IPS-18c (cell line): ENCODE data around the gene ANKRD63.

Source experiments
- H3K4me3 ChIP-seq: 2 replicates; pipeline ENCODE4 v1.7.0; 2013; ENCODE audit warnings: low read depth, mild to moderate bottlenecking, low read length, moderate library complexity; ENCODE audit not compliant: insufficient read depth
- H3K9me3 ChIP-seq: one replicate; pipeline ENCODE4 v1.6.1; 2013; ENCODE audit warnings: mild to moderate bottlenecking, low read length, moderate library complexity; ENCODE audit not compliant: control insufficient read depth, insufficient read depth

The ANKRD63 gene

DNA sequence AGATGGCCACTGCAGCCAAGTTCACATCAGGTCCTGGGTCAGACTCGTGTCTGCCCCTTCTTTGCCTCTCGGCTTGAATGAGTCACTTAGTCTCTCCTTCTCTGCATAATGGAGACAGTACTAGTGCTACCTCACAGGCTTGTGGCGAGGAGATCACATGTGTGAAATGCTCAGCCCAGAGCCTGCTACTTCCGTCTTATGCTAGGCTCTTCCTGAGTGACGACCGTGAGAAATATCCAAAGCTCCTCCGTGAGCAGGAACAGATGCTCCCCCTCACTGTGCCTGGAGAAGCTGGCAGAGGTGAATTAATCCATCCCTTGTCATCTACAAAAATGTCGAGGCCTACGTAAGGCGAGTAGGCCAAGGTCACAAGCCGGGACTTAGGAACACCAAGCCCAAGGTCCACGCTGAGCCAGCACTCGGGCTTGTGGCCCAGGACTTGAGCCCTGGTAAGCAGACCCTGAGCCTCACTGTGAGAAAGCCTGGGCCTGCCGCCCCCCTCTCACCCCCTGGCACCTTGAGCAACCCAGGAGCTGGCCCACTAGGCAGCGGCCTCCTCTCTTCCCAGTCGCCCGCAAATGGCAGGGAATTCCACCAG, 26.1 kb downstream of the ANKRD63 start:
- Histone ChIP-seq H3K9me3 (no peaks in the 10 kb centered on the region), H3K4me3 (no peak overlapping the region)

DNA sequence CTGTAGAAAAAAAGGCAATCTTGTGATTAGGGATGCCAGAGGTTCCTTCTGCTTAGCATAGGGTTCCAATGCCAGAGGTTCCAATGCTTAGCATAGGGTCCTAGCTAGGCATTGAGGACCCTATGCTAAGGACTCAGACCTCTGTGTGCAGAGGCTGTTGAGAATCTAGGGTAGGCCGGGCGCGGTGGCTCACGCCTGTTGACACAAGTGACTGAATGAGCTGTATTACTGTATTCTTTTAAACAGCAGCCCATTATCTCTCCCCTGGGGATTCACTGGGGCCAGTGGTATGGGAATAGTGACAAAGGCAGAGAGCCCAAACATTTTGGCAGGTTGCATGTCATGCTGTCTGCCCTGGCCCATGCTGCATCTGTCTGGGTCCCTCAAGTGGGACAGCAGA, 27.8 kb downstream of the ANKRD63 start:
- Histone ChIP-seq H3K9me3 (no peaks in the 10 kb centered on the region), H3K4me3 (no peak overlapping the region)

DNA sequence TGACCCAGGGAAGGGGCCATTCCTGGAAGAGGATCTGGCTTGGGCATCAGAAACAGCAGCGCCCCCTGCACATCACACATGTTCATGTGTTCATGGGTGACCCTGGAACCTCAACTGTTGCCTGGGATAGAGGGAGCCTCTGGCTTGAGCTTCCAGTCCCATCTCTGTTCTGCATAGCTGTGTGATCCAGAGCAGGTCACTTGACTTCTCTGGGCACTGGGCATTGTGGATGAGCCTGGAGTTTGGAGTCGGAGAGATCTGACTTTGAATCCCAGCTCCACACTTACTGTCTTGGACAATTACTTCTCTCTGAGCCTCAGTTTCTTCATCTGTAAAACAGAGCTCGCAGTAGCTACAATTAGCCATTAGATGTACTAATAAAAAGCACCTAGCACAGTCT, 28.4 kb downstream of the ANKRD63 start:
- H3K9me3 ChIP-seq: no peaks in the 10 kb centered on the region
- H3K4me3 ChIP-seq: no peak overlapping the region

DNA sequence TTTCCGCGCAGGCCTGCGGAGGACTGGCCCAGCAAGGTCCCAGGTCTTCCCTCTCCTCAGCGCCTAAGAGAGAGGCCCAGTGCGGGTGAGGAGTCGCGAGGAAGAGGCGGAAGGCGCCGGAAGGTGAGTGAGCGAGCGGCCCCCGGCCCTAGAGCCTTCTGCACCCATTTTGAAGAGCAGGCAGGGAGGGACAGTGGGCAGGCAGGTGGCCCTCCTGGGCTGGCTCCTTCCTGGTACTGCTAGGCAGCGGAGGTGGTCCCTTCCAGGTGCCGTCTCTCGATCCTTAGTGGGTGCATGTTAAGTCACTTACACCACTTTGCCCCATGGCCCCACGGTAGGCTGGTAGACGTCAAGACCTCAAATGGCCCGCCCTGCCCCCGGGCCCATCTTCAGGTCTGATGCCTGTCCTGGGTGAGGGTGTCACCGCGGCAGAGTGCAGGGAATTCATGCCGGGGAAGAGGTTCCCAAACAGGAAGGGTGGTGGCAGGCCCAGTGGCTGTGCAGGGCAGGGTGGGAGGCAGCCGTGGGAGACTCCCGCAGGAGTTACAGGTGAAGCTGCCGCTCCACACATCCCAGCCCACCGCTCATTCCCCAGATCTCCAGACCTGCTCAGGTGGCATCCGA, 29.6 kb downstream of the ANKRD63 start:
- H3K9me3 ChIP-seq: no peaks in the 10 kb centered on the region
- H3K4me3 ChIP-seq: peak overlapping the region; percentile 52

DNA sequence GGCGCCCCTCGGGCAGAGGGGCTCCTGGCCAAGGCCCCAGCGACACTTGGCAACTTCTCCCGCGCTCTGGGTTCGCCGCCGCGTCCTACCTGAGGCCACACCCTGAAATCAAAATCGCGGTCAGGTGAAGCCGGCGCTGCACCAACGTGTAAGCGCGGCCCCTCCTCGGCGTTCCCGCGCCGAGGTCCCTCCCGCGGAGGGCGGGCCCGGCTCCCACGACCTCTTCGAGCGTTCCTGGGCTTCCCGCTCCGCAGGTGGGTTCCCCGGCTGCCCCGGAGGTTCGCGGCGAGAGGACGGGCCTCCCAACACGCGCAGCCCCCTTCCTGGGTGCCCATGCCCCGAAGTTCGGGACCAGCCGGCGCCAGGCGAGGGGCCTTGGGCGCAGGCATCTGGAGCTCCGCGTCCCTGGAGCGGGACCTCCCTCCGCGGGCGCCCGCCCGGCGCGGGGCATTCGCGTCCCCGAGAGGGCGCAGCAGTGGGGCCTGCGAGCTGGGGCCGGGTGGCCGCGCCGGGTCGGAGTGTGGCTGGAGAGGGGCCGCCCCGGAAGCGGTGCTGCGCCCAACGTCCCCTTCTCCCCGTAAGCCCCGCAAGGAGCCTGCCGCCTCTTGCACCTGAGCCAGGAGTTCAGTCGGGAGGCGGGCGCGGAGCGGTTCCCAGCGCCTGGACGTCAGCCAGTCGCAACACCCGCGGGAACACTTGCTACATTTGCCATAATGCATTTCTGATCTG, 30.3 kb downstream of the ANKRD63 start:
- Histone ChIP-seq H3K4me3 (peak overlapping the region; percentile 52), H3K9me3 (no peaks in the 10 kb centered on the region)

DNA sequence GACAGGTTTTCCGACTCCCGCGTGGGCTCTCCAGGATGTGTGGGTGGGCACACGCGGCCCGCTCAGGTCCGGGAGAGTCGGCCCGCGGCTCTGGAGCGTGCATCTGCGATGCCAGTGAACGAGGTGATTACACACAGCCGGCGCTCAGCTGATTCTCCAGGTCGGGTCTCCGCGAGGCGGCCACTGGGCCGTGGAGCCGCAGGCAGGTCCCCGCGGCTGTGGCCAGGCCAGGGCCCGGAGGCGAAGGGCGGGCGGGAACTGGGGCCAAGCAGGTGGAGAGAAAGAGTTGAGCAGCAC, 30.8 kb downstream of the ANKRD63 start:
- Histone ChIP-seq H3K4me3 (peak overlapping the region; percentile 52; the same call in 1 of the 2 replicates), H3K9me3 (no peaks in the 10 kb centered on the region)

DNA sequence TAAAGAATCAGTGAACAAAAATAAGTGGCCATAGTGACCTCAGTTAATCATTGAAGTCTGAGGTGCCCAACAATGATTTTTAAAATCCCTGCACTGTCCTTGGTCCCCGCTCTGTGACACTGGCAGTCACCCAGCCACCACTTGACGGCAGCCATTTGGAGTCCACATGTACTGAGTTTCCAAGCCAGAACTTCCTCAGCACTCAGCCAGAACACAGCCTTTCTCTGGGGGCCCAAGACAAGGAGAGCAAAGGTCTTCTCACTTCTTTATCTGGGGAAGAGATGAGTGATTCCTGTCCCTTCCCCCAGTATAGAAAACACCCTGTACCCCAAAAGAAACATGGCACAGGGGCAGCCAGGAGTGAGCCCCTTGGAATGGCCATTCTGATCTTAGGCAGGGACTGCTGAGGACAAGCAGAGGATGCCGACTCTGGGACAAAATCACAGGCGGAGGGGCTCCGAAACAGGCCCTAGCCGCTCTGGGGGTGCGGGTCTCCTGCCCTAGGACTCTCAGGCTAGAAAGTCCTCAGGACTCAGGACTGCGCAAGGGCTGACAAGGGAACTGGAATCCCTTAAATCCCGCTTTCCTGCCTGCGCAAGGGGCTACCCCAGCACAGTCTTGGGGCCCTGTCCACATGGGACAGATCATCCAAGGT, 31.3 kb downstream of the ANKRD63 start:
- H3K9me3 ChIP-seq: no peaks in the 10 kb centered on the region
- H3K4me3 ChIP-seq: no peak overlapping the region; the same call in 1 of the 2 replicates

DNA sequence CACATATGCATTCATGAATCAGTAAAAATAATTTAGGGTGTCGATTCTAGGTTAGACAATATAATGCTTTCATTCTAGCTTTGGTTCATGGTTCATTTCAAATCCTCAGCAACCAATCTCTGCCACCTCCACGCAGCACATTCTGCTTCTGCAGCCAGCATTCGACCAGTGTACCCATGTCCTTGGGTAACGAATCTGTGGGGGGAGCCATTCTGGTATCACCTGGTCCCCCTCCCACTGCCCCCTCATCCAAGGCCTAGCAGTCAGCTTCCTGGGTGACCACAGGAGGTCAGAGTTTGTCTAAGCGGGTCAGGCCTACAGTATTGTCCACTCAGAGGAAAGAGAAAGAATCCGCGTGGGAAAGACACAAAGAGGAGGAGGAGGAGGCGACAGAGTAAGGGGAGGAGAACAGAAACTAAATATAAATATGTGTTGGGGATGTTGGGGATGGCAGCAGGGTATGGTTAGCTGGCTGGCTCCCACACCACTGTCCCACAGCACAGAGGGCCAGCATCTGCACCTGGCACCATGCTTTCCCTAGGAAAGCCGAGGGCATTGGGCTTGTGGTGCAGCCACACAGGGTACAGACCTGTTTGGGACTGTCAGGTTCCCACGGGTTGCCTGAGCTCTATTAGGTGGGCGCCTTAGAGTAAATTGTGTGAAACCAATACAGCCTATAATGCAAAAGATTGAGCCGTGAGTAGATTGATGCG, 31.9 kb downstream of the ANKRD63 start:
- H3K9me3 ChIP-seq: no peaks in the 10 kb centered on the region
- H3K4me3 ChIP-seq: no peak overlapping the region

DNA sequence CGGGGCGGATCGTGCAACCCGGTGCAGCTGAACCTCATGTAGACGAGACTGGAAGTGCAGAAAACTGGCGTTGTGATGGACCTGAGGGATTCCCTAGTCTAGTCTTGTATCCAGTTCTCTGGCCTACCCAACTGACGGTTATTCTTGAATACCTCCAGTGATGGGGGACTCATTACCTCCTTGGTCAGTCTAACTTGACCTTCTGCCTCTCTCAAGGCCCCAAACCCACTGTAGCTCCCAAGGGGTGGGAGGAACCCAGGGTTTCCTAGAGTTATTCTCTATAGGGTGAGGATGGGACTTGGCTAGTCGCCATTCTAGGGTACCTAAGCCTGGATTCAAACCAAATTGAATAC, 32.6 kb downstream of the ANKRD63 start:
- Histone ChIP-seq H3K9me3 (no peaks in the 10 kb centered on the region), H3K4me3 (no peak overlapping the region)

DNA sequence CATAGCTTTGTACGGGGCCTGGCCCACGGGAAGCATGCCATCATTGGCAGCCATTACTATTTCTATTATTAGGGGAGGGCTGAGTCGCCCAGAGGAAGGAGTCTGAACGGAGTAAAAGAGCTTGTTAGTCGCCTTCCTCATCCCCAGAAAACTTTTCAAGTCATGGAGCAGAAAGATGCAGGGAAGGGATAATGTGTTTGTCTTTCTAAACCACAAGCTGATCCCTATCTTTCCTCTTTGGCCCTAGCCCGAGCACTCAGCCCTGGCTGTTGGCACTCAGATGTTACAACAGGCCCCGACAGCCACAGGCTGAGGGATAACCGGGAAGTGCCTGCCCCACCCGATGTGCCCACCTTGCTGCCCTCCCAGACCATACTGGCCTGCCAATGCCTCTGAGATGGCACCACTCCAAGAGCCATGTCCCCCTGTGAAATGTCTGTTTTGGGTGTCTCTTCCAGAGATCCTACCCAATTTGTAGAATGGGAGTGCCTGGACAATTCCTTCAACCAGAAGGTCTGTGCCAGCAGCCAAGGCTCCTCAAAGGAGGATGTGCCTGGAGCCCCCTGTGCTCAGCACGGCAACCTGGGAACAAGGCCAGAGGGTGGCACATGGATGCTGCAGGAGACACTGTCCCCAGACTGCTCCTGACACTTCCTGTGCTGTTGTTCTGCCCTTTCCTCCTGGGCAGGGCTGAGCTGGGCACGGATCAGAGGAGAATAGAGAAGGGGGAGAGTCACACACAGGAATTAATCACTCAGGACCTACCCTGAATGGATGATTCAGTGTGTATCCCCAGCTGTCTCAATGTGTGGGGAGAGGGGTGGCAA, 33.2 kb downstream of the ANKRD63 start:
- Histone ChIP-seq H3K9me3 (no peaks in the 10 kb centered on the region), H3K4me3 (no peak overlapping the region)

DNA sequence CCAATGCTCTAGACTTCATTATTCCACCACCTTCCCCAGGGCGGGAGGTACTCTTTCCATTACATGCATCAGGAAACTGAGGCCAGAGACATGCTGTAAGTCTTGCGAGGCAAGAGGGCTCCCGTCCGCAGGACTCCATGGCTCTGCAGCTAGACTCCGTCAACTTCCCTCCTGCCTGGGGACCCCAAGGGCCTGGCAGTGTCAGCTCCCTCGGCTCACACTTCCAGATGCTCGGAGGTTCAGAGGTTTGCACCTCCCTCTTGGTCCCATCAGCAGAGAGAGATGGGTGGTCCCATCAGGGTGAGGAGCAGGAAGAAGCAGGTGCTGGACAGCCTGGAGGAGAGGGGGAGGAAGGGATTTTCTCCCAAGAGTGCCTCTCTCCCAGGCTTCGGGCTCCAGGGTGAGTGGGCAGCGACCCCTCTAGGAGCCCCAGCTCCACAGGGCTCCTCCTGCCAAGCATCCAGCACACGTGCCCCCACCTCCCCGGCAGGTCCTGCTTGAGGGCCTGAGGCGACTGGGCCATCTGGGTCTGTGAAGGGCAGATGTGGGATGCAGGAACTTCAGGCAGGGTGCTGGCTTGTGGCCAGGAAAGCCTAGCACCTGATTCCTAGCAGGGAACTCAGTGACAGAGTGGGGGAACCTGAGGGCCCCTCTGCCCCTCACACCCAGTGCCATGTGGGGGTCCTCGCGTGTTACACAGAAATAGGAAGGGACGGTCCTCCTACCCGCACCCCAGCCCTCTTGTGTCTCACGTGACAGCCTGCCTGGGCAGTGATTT, 34.7 kb downstream of the ANKRD63 start:
- H3K9me3 ChIP-seq: no peaks in the 10 kb centered on the region
- no peak overlapping the region for H3K4me3 ChIP-seq

DNA sequence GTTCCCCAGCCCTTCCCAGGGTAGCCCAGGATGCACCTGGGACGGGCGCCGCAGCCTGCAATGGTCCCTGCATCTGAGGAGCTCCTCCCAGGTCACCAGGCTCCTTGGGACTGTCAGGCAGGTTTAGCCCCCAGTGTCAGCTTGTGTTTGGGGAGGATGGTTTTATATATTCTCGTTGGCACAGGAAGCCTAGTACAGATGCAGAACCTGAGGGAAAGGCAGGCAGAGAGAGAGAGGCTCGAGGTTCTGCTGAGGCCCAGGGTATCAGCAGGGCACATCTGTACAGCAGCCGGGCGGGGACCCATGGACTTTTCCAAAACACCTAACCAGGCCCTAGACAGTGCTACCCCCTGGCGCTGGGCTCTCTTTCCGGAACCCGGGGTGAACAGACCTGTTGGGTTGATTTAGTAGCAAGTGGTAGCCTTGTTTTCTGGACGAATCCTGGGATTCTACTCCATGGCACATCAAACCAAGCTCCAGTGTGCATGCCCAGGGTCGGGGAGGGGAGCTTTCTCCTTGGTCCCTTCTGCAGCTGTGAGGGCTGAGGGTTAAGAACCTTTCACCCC, 35.4 kb downstream of the ANKRD63 start:
- Histone ChIP-seq H3K4me3 (no peak overlapping the region), H3K9me3 (no peaks in the 10 kb centered on the region)

DNA sequence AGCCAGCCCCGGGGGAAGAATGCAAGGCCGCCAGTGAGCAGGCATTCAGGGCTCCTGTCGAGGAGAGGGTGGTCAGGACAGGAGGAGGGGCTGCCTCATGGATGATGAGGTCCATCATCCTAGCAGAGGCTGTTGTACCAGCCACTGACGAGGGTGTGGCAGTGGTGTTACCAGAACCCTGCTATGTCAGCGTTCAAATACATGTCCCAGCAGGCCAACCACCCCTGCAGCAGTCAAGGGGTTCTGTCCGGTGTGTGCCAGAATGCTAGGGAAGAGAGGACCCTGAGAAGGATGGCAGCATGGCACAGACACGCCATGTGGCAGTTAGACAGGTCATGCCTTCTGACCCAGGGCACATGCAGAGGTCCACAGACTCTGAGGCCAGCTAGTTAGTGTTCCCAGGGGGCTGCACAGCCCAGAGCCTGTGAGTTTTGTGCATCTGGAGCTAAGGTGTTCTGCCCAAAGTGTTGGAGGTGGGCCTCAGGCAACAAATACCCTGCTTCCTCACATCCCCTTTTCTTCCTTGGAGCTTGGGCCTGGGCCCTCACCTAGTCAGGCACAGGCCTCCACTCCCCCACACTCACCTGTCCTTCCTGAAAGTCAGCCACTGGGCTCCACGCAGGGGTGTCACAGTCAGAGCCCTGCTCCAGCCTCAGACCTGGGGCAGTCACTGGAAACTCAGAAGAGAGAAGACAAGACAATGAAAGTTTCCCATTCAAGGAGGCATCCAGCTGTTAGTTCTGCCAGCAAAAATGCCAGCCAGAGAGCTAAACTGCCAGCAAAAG, 36.2 kb downstream of the ANKRD63 start:
- H3K9me3 ChIP-seq: no peaks in the 10 kb centered on the region
- no peak overlapping the region for H3K4me3 ChIP-seq

DNA sequence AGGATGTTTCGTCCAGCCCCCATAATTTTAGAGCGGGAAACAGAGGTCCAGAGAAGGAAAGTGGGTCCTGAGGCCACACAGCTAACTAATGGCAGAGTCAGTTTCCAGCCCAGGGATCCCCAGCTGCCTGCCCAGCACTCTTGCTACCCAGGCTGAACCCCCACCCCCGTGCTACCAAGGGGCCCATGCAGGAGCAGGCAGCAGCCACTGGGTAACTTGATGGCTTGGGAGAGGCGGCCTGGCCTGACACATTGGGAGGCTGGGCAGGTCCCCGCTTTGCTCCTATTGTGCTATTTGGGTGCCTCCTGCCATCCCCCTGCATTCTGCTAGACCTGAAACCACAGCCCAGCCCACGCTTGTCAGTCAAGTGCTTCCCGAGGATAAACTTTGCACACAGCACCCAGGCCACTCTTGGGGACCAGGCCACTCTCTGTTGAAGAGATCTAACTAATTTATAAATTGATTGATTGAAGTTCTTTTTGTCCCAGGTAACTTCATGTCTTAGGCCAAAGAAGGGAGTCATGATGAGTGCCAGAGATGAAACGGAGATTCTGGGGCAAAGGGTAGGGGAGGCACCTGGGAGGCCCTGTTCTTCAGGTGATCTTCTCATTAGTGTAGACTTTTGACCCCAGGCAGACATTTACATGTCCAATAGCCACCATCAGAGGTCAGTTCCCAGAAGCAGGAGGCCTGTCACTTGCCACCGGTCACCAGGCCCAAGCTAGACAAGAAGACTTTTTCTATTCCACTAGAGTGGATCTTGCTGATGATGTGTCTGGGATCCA, 37.0 kb downstream of the ANKRD63 start:
- Histone ChIP-seq H3K9me3 (no peaks in the 10 kb centered on the region), H3K4me3 (no peak overlapping the region)
